COR-L47 (cell line): ENCODE results near the gene PNMA6E.

Source experiments
- DNase-seq: peaks from one replicate; lab custom pipeline; 2025; lab: John Stamatoyannopoulos, UW

Gene PNMA6E

GRCh38 chrX:153384390-153384789 is 16.8 kb downstream of the PNMA6E start:
- no peak for DNase-seq

DNA sequence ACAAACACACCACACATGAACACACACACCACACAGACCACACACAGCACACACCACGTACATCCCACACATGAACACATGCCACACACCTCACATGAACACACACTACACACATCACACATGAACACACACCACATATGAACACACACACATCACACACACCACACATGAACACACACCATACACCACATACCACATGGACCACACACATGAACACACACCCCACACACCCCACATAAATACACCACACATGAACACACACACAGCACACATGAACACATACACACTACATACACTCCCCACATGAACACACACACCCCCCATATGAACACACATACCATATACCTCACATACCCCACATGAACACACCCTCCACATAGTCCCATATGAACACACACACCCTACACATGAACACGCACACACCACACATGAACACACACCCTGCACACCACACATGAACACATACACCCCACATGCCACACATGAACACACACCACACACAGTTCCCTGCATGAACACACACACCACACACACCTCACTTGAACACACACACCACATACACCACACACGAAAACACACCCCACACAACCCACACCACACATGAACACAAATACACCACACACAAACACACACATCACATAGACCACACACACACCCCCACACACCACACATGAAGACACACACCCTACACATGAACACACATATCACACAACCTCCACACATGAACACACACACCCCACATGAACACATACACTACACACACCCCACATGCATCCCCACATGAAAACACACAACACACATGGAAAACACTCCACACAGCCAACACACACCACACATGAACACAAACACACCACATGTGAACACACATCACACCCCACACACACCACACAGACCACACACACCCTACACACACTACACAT is 18.3 kb downstream of the PNMA6E start:
- no peak for DNase-seq

- DNase-seq: peak; percentile 61
Observed at GRCh38 chrX:153381684-153382532, 19.2 kb downstream of the PNMA6E start.

- no peak for DNase-seq
Observed at GRCh38 chrX:153380691-153381090, 20.5 kb downstream of the PNMA6E start.

DNA sequence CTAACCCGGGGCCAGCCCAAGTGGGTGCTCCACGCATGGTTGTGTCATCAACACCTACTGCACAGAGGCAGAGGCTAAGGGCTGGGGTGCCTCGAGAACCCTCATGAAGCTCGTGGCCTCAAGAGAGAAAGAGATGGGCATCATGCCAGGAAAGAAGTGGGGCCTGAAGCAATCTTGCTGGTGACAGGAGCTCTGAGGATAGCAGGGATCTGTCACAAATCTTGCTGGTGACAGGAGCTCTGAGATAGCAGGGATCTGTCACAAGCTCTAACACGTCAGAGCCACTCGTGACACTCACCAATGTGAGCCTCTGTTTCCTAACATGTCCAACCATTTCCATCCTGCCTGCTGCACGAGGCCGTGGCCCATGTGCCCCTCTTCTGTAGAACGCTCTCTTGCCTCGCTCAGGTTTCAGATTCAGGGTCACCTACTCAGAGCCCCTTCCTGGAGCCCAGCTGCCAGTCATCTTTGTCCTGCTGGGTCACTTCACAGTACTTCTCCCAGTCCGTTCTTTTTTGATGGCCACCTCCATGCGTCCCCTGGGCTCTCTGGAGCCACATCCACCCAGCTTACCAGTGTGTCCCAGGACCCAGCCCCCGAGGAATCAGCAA is 21.1 kb downstream of the PNMA6E start:
- DNase-seq: no peak

DNA sequence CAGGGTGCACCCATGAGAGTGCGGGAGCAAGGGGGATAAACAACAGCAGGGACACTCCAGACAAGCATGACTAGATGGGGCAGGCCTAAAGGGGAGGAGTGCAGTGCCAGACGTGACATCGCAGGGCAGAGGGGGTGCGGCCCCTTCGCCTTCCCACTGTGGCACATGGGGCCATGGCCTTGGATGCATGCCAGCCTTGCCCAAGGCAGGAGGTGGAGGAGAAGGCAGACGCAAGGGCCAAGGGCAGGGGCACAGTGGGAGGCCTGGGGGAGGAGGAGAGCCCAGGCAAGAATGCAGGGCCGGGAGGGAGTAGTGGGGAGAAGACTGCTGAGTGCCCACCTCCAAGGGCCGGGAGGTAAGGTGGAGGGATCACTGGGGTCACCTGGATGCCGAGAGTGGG is 21.6 kb downstream of the PNMA6E start:
- DNase-seq: no peak

DNA sequence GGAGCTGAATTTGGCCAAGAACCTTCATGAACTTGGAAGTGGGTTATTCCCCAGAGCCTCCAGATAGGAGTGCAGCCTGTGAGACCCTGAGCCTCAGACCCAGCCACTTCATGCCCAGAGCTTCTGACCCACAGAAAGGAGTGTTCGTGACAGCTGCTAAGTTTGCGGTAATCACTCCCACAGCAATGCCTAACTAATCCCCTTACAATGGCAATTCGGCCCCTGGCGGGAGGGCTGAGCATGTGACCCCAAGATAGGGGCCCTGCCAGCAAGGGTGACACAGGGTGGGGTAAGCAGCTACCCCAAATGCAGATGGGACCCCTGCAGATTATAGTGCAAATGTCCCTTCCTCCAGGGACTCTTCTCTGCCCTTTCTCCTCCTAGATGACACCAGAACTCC is 22.5 kb downstream of the PNMA6E start:
- no peak for DNase-seq

- no peak for DNase-seq
Observed at GRCh38 chrX:153377727-153378126, 23.4 kb downstream of the PNMA6E start.

GRCh38 chrX:153375571-153375970 is 25.6 kb downstream of the PNMA6E start:
- no peak for DNase-seq

GRCh38 chrX:153374426-153374825 is 26.7 kb downstream of the PNMA6E start:
- DNase-seq: no peak

DNA sequence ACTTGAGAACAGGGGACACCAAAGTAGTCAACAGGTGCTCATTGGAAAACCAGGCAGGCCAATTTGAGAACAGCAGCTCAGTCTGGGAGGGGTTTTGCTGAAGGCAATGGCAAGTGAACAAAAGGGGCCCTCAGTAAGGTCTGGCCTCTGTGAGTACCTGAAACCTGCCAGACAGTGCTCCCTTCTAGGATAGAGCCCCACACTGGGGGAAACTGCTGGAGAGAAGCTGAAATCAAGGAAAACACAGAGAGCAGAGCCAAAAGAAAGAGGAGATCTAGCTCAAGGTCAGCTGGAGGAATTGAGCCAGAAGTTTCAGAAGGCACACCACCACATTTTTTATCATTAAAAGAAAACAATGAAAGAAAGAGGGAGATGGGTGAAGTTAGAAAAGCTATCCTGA is 28.2 kb downstream of the PNMA6E start:
- DNase-seq: no peak

- DNase-seq: no peak
Observed at GRCh38 chrX:153371256-153371655, 29.9 kb downstream of the PNMA6E start.

GRCh38 chrX:153370293-153371055 is 30.7 kb downstream of the PNMA6E start:
- DNase-seq: no peak

DNA sequence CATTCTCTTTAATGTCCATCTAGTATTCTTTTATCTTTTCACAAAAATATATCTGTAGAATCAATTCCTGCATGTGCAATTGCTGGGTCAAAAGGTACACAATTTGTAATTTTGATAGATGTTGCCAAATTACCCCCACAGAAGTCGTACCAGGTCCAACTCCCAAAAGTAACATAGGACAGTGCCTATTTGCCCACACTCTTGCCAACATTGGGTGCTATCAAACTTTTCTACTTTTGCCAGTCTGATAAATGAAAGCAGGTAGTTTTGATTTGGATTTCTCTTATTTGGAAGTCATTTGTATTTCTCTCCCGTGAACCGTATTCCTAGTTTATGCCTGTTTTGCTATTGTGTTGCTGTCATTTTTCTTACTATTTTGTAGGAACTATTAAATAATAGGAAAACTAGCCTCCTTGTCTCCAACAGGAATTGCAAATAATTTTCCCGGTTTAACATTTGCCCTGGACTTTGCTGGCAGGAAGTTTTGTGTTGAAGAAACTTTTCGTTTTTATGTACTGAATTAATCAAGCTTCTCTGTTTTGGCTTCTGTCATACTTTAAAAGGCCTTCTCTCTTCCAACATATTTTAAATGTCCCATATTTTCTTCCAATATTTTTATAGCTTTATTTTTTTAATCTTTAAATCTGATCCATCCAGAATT is 34.1 kb downstream of the PNMA6E start:
- no peak for DNase-seq

- DNase-seq: no peak
Observed at GRCh38 chrX:153366119-153366518, 35.0 kb downstream of the PNMA6E start.

GRCh38 chrX:153365670-153366069 is 35.5 kb downstream of the PNMA6E start:
- DNase-seq: no peak

DNA sequence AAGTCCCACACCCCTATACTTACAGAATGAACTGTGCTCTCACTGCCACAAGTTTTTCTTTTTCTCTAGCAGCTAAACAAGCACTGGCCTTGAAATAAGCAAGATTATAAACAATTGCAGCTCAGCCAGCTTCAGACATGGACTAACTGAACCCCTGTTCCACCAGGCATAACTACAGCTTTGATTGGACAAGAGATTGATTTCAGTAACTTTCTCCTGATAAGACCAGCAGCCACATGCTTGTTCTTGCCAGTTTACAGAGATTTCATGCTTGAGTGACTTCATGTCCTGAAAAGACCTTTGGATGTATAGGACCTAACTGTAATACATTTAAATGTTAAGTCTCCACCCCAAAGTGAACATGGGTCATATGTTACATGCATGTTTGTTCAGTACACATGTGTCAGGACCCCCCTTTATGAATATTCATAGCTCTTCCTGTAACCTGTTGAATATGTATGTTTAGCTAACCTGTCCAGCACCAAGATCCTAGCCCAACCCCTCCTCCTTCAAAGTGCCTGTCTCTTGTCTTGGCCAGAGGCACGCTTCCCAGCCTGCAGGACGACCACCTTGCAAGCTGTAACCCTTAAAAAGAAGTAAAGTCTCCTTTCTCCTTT is 39.3 kb downstream of the PNMA6E start:
- no peak for DNase-seq

- DNase-seq: no peak
Observed at GRCh38 chrX:153357877-153358276, 43.3 kb downstream of the PNMA6E start.

DNA sequence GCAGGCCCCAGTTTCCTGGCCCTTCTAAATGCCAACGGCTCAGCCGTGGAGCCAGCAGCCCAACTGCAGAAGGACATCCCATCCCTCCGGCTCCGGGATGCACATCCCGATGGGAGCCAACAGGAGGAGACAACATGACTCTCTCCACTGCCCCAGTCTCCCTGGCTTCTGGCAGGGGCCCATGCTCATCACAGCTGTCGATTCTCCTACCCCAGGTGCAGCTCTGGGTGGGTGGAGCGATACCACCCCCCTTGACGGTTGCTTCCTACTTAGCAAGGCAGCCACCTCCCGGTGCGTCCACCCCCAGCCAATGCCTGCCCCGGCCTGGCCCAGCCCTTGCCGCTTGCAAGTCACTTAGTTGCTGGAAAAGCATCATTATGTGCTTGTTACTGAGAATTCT is 47.7 kb downstream of the PNMA6E start:
- no peak for DNase-seq

- DNase-seq: no peak
Observed at GRCh38 chrX:153352858-153353257, 48.3 kb downstream of the PNMA6E start.

DNA sequence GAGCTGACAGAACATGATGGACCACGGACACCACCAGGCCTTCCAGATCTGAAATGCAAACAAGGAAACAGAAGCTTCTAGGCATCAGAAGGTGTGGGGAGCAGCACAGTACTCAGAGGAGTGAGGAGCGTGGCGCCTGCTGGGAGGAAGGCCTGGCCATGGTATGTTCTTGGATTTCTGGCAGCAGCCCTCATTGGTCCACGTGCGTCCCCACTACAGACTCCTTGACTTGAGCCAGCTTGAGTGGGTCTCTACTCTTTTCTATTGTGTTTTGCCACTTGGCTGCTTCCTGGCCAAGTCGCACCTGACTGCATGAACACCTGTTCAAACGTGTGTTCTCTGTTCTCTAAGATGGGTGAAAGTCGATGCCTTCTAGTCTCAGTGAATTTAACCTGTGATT is 49.2 kb downstream of the PNMA6E start:
- no peak for DNase-seq
